Peyer's patch (tissue), 4 donors: ENCODE data around the gene BACH1. TPM values are rescaled to one million over a fixed set of nuclear protein-coding genes. Genes with fewer than 3 reads are reported as not detected.

Source experiments
- DNase-seq, 3 donors: peaks; one replicate each; pipeline ENCODE4 v3.0.0-alpha.2; 2017 to 2019
- H3K27ac ChIP-seq, 4 donors: fragments of 200-600 bp; sonication (generic); one replicate each; pipeline ENCODE4 v1.5.1; 2016 to 2019
- H3K27me3 ChIP-seq, 2 donors: fragments of 200-600 bp; sonication (generic); one replicate each; pipeline ENCODE4 v1.5.1; 2019
- H3K36me3 ChIP-seq, 3 donors: fragments of 200-600 bp; sonication (generic); one replicate each; pipeline ENCODE4 v1.5.1; 2016 to 2019
- H3K4me1 ChIP-seq, 4 donors: fragments of 200-600 bp; sonication (generic); one replicate each; pipeline ENCODE4 v1.5.1; 2016 to 2019
- H3K4me3 ChIP-seq, 4 donors: fragments of 200-600 bp; sonication (generic); 1 replicate in 3 of 4; 2 replicates in 1 of 4; pipeline ENCODE4 v1.5.1; 2016 to 2019; ENCODE audit warnings: mild to moderate bottlenecking in 1 of 4
- H3K9me3 ChIP-seq, 4 donors: fragments of 200-600 bp; sonication (generic); one replicate each; pipeline ENCODE4 v1.5.1; 2016 to 2019; ENCODE audit warnings: mild to moderate bottlenecking in 1 of 4
- POLR2A ChIP-seq, 2 donors: fragments of 450-650 bp; IDR thresholded peaks; one replicate each; pipeline ENCODE4 v1.5.1; 2017; ENCODE audit warnings: antibody characterized with exemption in 2 of 2, mild to moderate bottlenecking in 2 of 2, moderate library complexity in 2 of 2
- total RNA-seq, 4 donors: library from RNA; depleted of rRNA; stranded (reverse); fragments of >200 nt; gene quantifications; one replicate each; pipeline ENCODE4 v1.1.0, GENCODE V29; 2016
- TF ChIP-seq, protein P1 (sequence below), 6 experiments: fragments of 450-650 bp in 4 of 6; fragments of 200-600 bp in 2 of 6; sonication (generic) in 1 of 6; IDR thresholded peaks; one replicate each; pipeline ENCODE4 v1.5.1; 2017 to 2019; ENCODE audit warnings: antibody characterized with exemption in 6 of 6, mild to moderate bottlenecking in 3 of 6, moderate library complexity in 1 of 6

BACH1 gene
- total RNA-seq, 4 donors from 2014 or later = 52.8 to 72.7 (median 68.3) TPM

DNA sequence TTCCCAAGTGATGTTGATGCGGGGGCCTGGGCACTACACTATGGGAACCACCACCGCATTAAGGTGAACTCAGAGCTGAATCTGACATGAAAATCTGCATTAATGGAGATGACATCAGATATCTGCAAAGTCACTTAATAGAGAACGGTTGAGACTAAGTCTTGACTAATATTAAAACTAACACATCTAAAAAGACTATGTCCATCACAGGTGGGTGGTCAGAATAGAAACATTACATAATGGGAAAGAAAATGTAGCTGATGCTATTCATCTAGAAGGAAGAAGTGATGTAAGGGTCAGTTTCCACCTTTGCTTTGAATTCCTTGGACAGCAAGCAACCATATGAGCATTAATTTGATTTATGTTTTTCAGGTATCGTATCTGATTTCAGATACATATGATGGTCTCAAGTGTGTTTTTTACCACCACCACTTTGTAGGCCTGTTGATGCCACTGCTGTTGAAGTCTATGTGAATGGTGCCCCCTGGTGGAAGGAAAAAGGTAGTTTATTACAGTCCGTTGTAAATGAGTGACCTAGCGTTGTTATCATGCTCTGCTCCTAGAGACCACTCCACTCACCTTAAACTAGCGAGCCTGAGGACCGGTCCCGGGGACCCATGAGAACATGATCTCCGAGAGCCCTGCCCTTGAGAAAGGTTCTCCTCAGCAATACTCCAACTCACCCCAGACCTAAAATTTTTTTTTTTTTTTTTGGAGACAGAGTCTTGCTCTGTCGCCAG is 73.5 kb downstream of the BACH1 start:
- DNase-seq = peak in 2 of 3 donors; percentile 53 to 71
- no peaks in the 10 kb centered on the region for H3K9me3 ChIP-seq
- no peaks in the 10 kb centered on the region for H3K27me3 ChIP-seq
- H3K27ac ChIP-seq = no peak overlapping the region
- no peaks in the 10 kb centered on the region for H3K36me3 ChIP-seq
- H3K4me3 ChIP-seq = no peak overlapping the region
- no peak for TF ChIP-seq POLR2A (IDR thresholded peaks at IDR 0.05)
- TF ChIP-seq, protein P1, sequence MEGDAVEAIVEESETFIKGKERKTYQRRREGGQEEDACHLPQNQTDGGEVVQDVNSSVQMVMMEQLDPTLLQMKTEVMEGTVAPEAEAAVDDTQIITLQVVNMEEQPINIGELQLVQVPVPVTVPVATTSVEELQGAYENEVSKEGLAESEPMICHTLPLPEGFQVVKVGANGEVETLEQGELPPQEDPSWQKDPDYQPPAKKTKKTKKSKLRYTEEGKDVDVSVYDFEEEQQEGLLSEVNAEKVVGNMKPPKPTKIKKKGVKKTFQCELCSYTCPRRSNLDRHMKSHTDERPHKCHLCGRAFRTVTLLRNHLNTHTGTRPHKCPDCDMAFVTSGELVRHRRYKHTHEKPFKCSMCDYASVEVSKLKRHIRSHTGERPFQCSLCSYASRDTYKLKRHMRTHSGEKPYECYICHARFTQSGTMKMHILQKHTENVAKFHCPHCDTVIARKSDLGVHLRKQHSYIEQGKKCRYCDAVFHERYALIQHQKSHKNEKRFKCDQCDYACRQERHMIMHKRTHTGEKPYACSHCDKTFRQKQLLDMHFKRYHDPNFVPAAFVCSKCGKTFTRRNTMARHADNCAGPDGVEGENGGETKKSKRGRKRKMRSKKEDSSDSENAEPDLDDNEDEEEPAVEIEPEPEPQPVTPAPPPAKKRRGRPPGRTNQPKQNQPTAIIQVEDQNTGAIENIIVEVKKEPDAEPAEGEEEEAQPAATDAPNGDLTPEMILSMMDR (IDR thresholded peaks at IDR 0.05) = peak; percentile 65 to 91 (median 84)
- no peaks in the 10 kb centered on the region for H3K4me1 ChIP-seq

DNA sequence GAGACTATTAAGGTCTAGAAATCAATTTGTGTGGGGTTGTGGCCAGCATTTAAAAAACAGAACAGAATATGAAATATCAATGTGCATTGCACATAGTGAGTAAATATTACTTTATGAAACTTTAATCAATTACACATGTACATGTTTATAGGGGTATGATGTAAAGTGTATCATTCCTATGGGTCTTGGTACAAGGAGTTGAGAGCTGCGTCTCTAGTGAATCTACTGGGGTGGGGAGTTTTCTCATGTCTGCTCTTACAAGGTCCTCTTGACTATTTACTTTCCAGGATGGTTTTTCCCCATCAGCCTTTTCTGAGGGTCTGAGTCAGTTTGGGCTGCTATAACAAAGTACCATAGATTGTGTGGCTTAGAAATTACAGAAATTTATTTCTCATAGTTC is 75.8 kb downstream of the BACH1 start:
- TF ChIP-seq, protein P1 (IDR thresholded peaks at IDR 0.05) = no peak
- TF ChIP-seq POLR2A (IDR thresholded peaks at IDR 0.05) = no peak
- H3K36me3 ChIP-seq = no peaks in the 10 kb centered on the region
- no peak overlapping the region for H3K4me3 ChIP-seq
- no peak for DNase-seq
- H3K27ac ChIP-seq = no peak overlapping the region
- H3K27me3 ChIP-seq = no peaks in the 10 kb centered on the region
- H3K9me3 ChIP-seq = no peaks in the 10 kb centered on the region
- H3K4me1 ChIP-seq = no peaks in the 10 kb centered on the region

DNA sequence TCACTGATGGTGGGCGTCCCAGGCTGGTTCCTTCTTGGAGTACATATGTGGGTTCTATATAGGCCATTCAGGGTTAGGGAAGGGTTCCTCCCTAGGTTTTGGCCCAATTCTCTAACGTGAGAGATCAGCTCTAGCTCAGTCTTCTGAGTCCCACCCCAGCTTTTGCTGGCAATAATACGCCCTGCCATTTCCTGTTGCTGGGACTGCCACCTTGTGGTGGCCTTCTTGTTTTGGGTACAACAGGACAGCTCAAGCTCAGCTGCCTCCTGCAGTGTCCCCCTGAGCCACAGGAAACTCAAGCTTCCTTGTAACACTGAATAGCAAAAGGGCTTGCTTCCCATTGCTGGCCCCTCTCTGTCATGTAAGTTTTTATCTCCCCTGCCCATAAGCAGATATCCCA is 77.8 kb downstream of the BACH1 start:
- DNase-seq = peak in 2 of 3 donors; percentile 49 to 75
- H3K27ac ChIP-seq = no peak overlapping the region
- TF ChIP-seq, protein P1 (IDR thresholded peaks at IDR 0.05) = peak in 4 of 6 experiments; percentile 18 to 33 (median 20)
- TF ChIP-seq POLR2A (IDR thresholded peaks at IDR 0.05) = no peak

DNA sequence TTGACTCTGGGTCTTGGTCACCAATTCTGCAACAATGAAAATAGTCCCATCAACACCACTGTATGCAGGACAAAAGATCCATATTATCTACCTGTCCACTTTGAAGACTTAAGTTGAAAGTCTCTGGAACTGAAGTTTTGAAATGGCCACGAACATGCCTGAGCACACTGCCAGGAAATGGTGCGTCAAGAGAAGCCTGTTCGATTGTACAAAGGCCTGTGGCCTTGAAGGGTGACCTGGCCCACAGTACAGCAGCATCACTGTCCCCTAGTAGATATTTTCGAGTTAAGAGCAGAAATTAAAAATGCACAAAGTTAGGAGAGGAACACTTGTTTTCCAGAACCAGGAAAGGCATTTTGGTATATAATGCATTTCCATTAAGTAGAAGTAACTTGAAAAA is 78.5 kb downstream of the BACH1 start:
- no peak for DNase-seq
- no peaks in the 10 kb centered on the region for H3K36me3 ChIP-seq
- no peak for TF ChIP-seq POLR2A (IDR thresholded peaks at IDR 0.05)
- TF ChIP-seq, protein P1 (IDR thresholded peaks at IDR 0.05) = no peak

More for the DNA sequence above, 77.8 kb downstream of the BACH1 start:
- Histone ChIP-seq H3K4me1 (peaks cover 0 to under 1% (median 0%) of the 10 kb centered on the region in 4 donors), H3K27me3 (no peaks in the 10 kb centered on the region), H3K4me3 (no peak overlapping the region), H3K36me3 (no peaks in the 10 kb centered on the region), H3K9me3 (no peaks in the 10 kb centered on the region)

GRCh38 chr21:29378832-29379231 is 80.1 kb downstream of the BACH1 start:
- no peak for TF ChIP-seq POLR2A (IDR thresholded peaks at IDR 0.05)
- peaks cover 0 to 3% (median under 1%) of the 10 kb centered on the region in 4 donors for H3K4me1 ChIP-seq
- H3K27me3 ChIP-seq = no peaks in the 10 kb centered on the region
- H3K4me3 ChIP-seq = no peak overlapping the region
- H3K36me3 ChIP-seq = no peaks in the 10 kb centered on the region
- no peaks in the 10 kb centered on the region for H3K9me3 ChIP-seq
- no peak for DNase-seq
- H3K27ac ChIP-seq = no peak overlapping the region

More for the DNA sequence above, 78.5 kb downstream of the BACH1 start:
- no peak overlapping the region for H3K4me3 ChIP-seq
- H3K9me3 ChIP-seq = no peaks in the 10 kb centered on the region
- no peak overlapping the region for H3K27ac ChIP-seq
- no peaks in the 10 kb centered on the region for H3K27me3 ChIP-seq
- H3K4me1 ChIP-seq = peaks cover 0 to 3% (median 0%) of the 10 kb centered on the region in 4 donors

DNA sequence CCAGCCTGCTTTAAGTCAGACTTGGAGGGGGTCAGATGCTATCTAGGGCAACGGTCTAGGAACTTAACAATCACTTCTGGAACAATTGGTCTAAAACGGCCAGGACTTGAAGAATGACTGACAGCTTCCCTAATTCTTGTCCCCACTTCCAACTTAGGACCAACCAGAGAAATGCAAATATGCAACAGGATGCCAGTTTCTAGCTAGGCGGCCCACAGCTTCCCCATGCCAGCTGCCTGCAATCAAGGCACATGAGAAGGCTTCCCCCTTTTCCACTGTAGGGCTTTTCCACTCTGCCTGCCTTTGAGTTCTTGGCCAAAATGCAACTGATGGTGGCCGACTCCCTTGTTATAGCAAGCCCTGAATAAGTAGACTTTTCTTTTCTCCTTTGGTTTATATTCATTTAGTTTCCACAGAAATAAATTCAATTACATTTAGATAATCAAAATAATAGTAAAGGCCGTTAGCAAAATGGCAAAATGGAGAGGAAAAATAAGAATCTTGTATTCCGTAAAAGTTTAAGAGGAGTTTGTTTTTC is 80.9 kb downstream of the BACH1 start:
- peaks cover 0 to 5% (median 1%) of the 10 kb centered on the region in 4 donors for H3K4me1 ChIP-seq
- H3K9me3 ChIP-seq = no peaks in the 10 kb centered on the region
- no peak overlapping the region for H3K4me3 ChIP-seq
- H3K27ac ChIP-seq = no peak overlapping the region
- no peaks in the 10 kb centered on the region for H3K36me3 ChIP-seq
- TF ChIP-seq POLR2A (IDR thresholded peaks at IDR 0.05) = no peak
- TF ChIP-seq, protein P1 (IDR thresholded peaks at IDR 0.05) = no peak
- H3K27me3 ChIP-seq = no peaks in the 10 kb centered on the region
- no peak for DNase-seq
